ENCODE results near the gene DKKL1.
"Not testable (repeated sequence)": the region's sequence is repeated elsewhere in the genome, so short reads cannot be mapped to it uniquely, and the experiment has no call there.

Gene DKKL1

DNA sequence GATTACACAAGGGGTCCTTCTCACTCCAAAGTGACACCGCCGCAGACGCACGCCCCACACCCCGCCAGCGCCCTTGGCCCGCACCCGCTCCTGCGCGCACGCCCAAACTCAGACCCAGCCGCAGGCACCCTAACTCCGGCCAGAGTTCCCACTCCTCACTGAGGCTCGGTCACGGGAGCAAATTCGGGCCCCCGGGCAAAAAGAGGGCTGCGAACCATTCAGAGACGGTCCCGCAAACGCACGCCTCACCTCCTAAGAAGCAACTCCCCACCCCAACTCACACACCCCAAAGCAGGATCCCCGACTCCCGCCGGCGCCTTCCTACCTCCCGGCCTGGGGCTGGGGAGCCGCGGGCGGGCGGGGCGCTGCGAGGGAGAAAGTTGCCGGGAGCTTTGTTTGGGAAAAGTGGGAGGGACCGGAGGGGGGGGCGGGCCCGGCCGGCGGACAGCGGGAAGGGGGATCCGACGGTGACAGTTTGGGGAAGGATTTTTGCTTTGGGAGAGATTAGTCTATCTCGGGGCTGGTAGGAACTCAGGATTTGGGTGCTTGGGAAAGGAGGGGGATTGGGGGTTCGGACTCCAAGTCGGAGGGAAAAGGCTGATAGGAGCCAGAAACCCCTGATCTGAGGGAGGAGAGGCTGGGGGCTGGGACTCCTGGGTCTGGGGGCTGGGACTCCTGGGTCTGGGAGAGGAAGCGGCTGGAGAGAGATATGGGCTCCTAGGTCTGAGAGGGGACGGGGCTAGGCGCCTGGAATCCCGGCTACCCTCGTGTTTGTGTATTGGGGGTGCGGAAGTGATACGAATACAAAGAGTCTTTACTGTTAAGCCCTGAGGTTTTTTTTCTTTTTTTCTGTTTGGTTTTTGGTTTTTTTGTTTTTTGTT is 1.4 kb upstream of the DKKL1 start, which contains the start of gene TEAD2:
TEAD2 (minus strand) TSS at position 369 of the 881 bp plus-strand sequence. CDS start 2,341 bp downstream, outside the sequence.
- DNase-seq (ENCODE audit: low read depth) = peak; percentile 71

DNA sequence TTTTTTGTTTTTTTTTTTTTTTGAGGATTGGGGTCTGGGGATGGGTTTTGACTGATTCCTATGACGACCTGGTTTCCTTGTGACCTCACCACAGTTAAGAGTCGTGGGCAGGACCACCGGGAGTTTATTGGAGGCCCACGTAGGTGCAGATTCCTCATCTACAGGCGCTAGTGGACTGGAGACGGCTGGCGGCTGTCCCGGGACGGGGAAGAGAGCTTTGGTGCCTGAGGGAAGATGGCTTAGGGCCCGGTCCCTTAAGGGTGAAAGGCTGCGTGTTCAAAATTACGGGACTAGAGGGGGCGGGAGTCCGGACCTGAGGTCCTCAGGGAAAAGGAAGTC is 779 bp upstream of the DKKL1 start:
- peak; percentile 69 for DNase-seq (ENCODE audit: low read depth)

- DNase-seq (ENCODE audit: low read depth) = no peak
Measured at GRCh38 chr19:49364083-49364737, 533 bp downstream of the DKKL1 start.

GRCh38 chr19:49366110-49366509 is 2.4 kb downstream of the DKKL1 start:
- no peak for DNase-seq (ENCODE audit: low read depth)

- DNase-seq (ENCODE audit: low read depth) = no peak
Measured at GRCh38 chr19:49368711-49369358, 5.2 kb downstream of the DKKL1 start.

GRCh38 chr19:49371184-49371583 is 7.5 kb downstream of the DKKL1 start:
- no peak for DNase-seq (ENCODE audit: low read depth)

DNA sequence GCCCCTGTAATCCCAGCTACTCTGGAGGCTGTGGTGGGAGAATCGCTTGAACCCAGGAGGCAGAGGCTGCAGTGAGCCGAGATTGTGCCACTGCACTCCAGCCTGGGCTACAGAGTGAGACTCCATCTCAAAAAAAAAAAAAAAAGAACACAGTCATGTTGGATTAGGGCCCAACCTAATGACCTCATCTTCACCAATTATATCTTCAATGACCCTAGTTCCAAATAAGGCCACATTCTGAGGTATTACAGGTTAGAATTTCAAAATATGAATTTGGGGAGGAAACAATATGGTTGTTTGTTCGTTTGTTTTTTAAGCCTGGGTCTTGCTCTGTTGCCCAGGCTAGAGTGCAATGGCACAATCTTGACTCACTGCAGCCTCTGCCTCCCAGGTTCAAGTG is 9.5 kb downstream of the DKKL1 start:
- DNase-seq (ENCODE audit: low read depth) = not testable (repeated sequence)

DNA sequence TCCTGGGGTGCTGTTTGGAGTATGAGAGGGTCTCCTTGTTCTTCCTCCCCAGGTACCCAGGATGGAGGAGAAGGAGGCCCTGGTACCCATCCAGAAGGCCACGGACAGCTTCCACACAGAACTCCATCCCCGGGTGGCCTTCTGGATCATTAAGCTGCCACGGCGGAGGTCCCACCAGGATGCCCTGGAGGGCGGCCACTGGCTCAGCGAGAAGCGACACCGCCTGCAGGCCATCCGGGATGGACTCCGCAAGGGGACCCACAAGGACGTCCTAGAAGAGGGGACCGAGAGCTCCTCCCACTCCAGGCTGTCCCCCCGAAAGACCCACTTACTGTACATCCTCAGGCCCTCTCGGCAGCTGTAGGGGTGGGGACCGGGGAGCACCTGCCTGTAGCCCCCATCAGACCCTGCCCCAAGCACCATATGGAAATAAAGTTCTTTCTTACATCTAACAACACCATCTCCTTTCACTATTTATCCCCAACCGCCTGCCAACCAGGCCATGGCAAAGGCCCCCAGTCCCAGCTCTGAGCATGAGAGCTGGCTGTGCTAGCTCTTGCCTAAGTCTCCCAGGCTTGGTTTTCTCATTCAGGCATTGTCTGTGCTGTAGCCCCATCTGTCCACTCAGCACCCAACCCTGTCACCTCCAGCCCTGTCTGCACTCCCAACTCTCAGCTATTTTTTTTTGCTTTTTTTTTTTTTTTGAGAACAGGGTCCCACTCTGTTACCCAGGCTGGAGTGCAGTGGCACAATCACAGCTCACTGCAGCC is 11.2 kb downstream of the DKKL1 start:
- DNase-seq (ENCODE audit: low read depth) = no peak

GRCh38 chr19:49378512-49378911 is 14.8 kb downstream of the DKKL1 start:
- DNase-seq (ENCODE audit: low read depth) = no peak

DNA sequence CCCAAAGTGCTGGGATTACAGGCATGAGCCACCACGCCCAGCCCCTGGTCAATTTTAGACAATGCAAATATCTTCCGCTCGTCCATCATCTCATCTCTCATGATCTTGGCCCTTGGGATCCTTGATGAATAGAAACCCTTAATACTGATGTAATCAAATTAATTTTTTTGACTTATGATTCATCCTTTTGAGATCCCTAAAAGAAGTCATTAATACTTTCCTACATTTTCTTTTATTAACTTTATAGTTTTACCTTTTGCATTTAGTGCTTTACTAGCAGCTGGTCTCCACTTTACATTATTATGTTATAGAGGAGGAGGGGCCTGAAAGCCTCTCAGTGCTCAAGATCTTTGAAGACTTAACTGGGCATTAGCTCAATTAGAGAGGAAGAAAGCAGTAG is 16.7 kb downstream of the DKKL1 start:
- no peak for DNase-seq (ENCODE audit: low read depth)

DNA sequence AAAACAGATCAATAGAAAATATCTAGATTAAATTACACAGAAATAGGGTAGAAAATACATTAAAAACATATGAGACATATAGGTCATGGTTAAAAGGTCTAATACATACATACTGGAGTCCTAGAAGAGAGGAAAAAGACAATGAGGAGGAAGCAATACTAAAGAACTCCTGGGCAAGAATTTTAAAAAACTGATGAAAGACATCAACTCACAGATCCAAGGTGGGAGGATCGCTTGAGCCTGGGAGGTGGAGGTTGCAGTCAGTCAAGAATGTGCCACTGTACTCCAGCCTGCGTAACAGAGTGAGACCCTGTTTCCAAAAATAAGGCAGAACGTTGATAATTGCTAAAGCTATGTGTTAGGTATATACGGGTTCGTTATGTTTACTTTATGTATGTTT is 19.0 kb downstream of the DKKL1 start:
- no peak for DNase-seq (ENCODE audit: low read depth)

DNA sequence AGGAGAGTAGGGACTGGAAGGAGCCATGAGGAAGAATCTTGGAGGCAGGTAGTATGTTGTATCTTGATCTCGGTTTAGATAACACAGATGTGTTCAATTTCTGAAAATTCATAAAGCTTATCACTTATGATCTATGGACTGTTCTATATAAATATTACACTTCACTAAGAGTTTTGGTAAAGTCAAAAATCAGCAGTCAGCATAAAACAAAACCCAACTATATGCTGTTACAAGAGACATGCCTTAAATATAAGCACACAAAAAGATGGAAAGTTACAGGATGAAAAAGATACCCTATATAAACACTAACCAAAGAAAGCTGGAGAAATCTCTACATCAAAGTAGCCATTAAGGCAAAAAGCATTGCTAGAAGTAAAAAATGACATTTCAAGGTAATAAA is 19.9 kb downstream of the DKKL1 start:
- no peak for DNase-seq (ENCODE audit: low read depth)

DNA sequence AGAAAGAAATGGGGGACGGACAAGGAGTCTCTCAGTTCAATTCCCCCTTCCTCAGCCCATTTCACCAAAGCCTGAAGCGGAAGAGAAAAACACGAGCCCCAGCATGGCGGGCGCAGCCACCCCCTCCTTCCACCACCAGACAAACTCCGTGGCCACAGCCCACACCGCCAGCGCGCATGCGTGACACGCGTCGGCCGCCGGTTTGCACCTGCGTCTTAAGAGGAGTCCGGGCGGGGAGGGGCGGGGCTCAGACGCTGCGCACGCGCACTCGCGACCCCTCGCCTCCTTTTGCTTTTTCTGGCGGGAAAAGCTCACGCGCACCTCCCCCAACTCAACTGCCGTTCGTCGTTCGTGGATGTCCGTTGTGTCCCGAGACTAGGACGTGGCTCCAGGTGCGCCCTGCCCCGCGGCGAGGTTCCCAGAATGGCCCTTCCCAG is 24.3 kb downstream of the DKKL1 start, which contains the start of gene KASH5:
KASH5 (plus strand) TSS at position 314 of the 437 bp plus-strand sequence. CDS start 2,635 bp downstream, outside the sequence.
- DNase-seq (ENCODE audit: low read depth) = no peak

DNA sequence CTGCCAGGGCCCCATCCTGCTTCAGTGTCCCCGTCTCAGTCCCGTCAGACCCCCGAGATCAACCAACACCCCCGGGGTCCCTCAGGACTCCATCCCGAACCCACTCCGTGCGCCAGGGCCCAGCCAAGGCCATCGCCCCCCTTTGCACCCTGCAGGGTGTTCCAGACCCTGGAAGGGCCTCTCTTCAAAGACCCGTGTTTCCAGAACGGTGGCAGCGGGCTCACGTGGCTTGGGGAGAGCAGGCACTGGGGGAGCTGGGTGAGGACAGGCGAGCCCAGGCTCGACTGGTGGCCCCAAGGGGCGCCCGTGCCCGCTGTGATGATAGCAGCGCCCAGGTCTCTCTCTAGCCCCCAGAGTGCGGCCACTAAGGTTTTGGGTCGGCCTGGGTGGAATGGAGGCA is 25.7 kb downstream of the DKKL1 start:
- no peak for DNase-seq (ENCODE audit: low read depth)

- DNase-seq (ENCODE audit: low read depth) = no peak
Measured at GRCh38 chr19:49390131-49390928, 26.7 kb downstream of the DKKL1 start.

DNA sequence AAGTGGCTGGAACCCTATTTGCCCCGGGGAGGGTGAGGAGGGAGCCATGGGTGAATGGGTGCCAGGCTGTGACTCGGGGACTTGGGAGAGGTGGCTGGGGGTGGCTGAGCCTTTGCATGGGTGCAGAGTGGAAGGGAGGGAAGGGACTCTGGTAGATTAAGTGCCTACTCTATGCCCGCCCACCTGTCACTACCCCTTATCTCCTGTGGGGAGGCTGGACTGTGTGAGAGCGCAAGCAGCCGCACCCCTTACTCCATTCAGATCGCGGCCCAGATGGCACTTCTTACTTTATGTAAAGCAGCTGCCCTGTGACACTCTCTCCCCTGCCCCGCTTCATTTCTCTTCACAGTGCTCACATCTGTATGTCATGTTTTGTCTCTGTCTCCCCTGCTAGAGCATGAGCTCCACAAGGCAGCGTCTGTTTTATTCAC is 27.3 kb downstream of the DKKL1 start:
- no peak for DNase-seq (ENCODE audit: low read depth)

- peak; percentile 77 for DNase-seq (ENCODE audit: low read depth)
Measured at GRCh38 chr19:49391581-49392399, 28.1 kb downstream of the DKKL1 start.

DNA sequence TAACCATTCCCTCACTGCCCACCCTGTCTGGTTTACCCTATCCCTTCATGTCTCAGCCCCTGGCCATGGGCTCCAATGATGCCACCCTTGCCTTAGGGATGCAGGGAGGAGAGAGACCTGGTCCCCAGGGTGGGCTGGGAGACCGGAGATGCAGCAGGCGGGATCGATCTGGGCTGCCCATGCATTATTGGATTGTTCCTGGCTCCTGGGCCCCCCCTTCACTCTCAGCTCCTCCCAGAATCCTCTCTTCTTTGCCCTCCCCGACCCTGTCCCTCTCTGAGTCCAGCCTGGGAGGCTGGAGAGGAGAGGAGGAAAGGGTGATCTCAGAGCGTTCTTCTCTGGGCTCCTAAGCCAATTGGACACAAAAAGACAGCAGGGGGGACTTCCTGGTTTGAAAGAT is 30.2 kb downstream of the DKKL1 start:
- DNase-seq (ENCODE audit: low read depth) = no peak

DNA sequence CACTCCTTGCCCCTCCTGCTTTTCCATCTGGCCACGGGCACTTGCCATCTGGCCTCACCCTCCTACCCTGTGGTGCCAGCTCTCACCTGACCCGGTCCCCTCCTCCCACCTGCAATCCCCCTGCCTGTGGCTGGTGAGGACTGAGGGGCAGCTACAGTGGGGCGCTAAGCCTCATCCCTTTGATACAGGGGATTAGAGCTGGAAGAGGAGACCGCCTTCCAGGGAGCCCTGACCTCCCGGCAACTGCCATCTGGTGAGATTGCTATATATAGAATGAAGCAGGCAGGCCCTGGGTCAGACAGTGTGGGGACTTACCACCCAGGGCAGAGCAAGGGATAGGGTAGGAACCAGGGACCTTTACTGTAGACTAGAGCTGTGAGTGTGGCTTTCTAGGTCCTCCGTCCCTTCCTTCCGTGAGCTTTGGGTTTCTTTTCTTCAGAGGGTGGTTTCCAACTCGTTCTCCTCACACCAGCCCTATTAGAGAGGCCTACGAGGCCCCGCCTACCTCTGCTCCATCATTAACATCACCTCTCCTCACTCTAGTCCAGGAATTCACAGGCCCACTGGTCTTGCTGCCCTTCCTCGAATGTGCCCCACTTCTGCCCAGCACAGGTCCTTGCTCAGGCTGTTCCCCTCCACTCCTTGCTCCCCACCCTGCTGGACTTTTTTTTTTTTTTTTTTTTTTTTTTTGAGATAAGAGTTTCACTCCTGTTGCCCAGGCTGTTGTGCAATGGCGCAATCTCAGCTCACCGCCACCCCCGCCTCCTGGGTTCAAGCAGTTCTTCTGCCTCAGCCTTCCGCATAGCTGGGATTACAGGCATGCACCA is 32.1 kb downstream of the DKKL1 start:
- DNase-seq (ENCODE audit: low read depth) = no peak

Measured in EH (cell line).